HCT116 (cell line): ENCODE results near the gene PNP. TPM values are rescaled to one million over a fixed set of nuclear protein-coding genes. Genes with fewer than 3 reads are reported as not detected.

Experiments
- ATAC-seq: fragments of 200-7000 bp; cut with Tn5 transposase; 2 replicates; pipeline ENCODE4 v1.9.1; 2020; ENCODE audit warnings: mild to moderate bottlenecking, moderate library complexity
- BruUV-seq: library from RNA; stranded (reverse); fragments of 400-500 nt; replicated peaks from 2 replicates; lab custom pipeline; 2021; lab: Mats Ljungman, UMichigan
- CTCF ChIA-PET: fragments of 300-600 bp; sonication (Branson Sonifier 250); formaldehyde crosslinking; loops from one replicate; lab custom pipeline; 2021; ENCODE audit warnings: antibody characterized with exemption; lab: Charles Lee
- POLR2A ChIA-PET: fragments of 300-600, 350-600 bp; sonication (Branson Sonifier 250); formaldehyde crosslinking; loops from one replicate; lab custom pipeline; 2021; ENCODE audit warnings: antibody characterized with exemption; lab: Charles Lee
- RAD21 ChIA-PET, 2 experiments: fragments of 300-600 bp; sonication (Branson Sonifier 250); formaldehyde crosslinking; loops; one replicate each; lab custom pipeline; 2023; ENCODE audit warnings: low total read pairs in 2 of 2; ENCODE audit not compliant: uncharacterized antibody in 2 of 2, unreplicated experiment in 2 of 2, low non-redundant PET in 1 of 2; lab: Charles Lee
- DNase-seq: peaks from one replicate; pipeline ENCODE4 v3.0.0-alpha.2; 2010; ENCODE audit warnings: low read depth, low spot score
- H2AFZ ChIP-seq: fragments of 200-600 bp; shearing (Covaris generic), sonication (generic); 2 replicates; pipeline ENCODE4 v1.6.1; 2017; ENCODE audit warnings: low read depth, mixed run types, mixed read lengths, antibody characterized with exemption, low read length; ENCODE audit not compliant: poor library complexity, severe bottlenecking
- H3K27ac ChIP-seq: 2 replicates; pipeline ENCODE4 v1.5.1; 2012; ENCODE audit warnings: low read depth, low read length
- H3K27me3 ChIP-seq: fragments of 200-600 bp; sonication (generic); 2 replicates; pipeline ENCODE4 v1.6.1; 2016; ENCODE audit warnings: mixed run types, low read length, mixed read lengths; ENCODE audit not compliant: insufficient read depth
- H3K36me3 ChIP-seq, 2 experiments: fragments of 200-500 bp in 1 of 2; fragments of 200-600 bp in 1 of 2; sonication (Bioruptor generic) in 1 of 2; sonication (generic) in 1 of 2; 2 replicates each; pipeline versions ENCODE4 v1.5.1 to v1.6.1; 2014 to 2016; ENCODE audit warnings: low read length in 2 of 2, inconsistent platforms in 1 of 2, mixed read lengths in 1 of 2, mixed run types in 1 of 2; ENCODE audit not compliant: insufficient read depth in 2 of 2, control insufficient read depth in 1 of 2
- H3K4me1 ChIP-seq, 2 experiments: fragments of 200-600 bp in 1 of 2; sonication (generic) in 1 of 2; 2 replicates each; pipeline versions ENCODE4 v1.5.1 to v1.6.1; 2012 to 2017; ENCODE audit warnings: low read length in 2 of 2, inconsistent platforms in 1 of 2, mild to moderate bottlenecking in 1 of 2, mixed read lengths in 1 of 2, mixed run types in 1 of 2, moderate library complexity in 1 of 2; ENCODE audit not compliant: insufficient read depth in 2 of 2, control insufficient read depth in 1 of 2
- H3K4me2 ChIP-seq: fragments of 200-600 bp; sonication (generic); 2 replicates; pipeline ENCODE4 v1.6.1; 2017; ENCODE audit warnings: mixed run types, low read length, mixed read lengths
- H3K4me3 ChIP-seq, 2 experiments: fragments of 200-600 bp in 1 of 2; sonication (generic) in 1 of 2; replicated peaks in 1 of 2; 2 replicates each; pipeline ENCODE4 v1.5.1; 2011 to 2016; ENCODE audit warnings: low read length in 2 of 2, control low read depth in 1 of 2, low read depth in 1 of 2, mild to moderate bottlenecking in 1 of 2, mixed read lengths in 1 of 2, mixed run types in 1 of 2
- H3K79me2 ChIP-seq: fragments of 200-600 bp; sonication (generic); 2 replicates; pipeline ENCODE4 v1.6.1; 2017; ENCODE audit warnings: mild to moderate bottlenecking, mixed run types, low read length, moderate library complexity, mixed read lengths; ENCODE audit not compliant: insufficient read depth
- H3K9ac ChIP-seq: fragments of 200-600 bp; sonication (generic); 2 replicates; pipeline ENCODE4 v1.6.1; 2016; ENCODE audit warnings: low read length, mixed read lengths
- H3K9me2 ChIP-seq: fragments of 200-600 bp; sonication (generic), shearing (Covaris generic); 2 replicates; pipeline ENCODE4 v1.6.1; 2017; ENCODE audit warnings: mixed run types, mild to moderate bottlenecking, moderate library complexity; ENCODE audit not compliant: insufficient read depth
- H3K9me3 ChIP-seq, 2 experiments: fragments of 200-500 bp in 1 of 2; fragments of 200-600 bp in 1 of 2; sonication (Bioruptor generic) in 1 of 2; sonication (generic) in 1 of 2; 2 replicates each; pipeline ENCODE4 v1.6.1; 2014 to 2017; ENCODE audit warnings: low read length in 2 of 2, mixed read lengths in 2 of 2, inconsistent platforms in 1 of 2, low read depth in 1 of 2, mild to moderate bottlenecking in 1 of 2, mixed run types in 1 of 2, moderate library complexity in 1 of 2; ENCODE audit not compliant: control insufficient read depth in 1 of 2, insufficient read depth in 1 of 2
- H4K20me1 ChIP-seq: fragments of 200-600 bp; sonication (generic), shearing (Covaris generic); 2 replicates; pipeline ENCODE4 v1.6.1; 2017; ENCODE audit warnings: mixed run types, mild to moderate bottlenecking, moderate library complexity; ENCODE audit not compliant: insufficient read depth
- CEBPB ChIP-seq: IDR thresholded peaks from 2 replicates; pipeline ENCODE4 v1.6.1; 2012; ENCODE audit warnings: low read depth
- FOSL1 ChIP-seq: IDR thresholded peaks from 2 replicates; pipeline ENCODE4 v1.6.1; 2012; ENCODE audit warnings: low read depth
- ZFX ChIP-seq: fragments of 450-650 bp; IDR thresholded peaks from 2 replicates; pipeline ENCODE4 v1.6.1; 2017
- intact Hi-C: fragments of 100-400 bp; cut with micrococcal nuclease; formaldehyde crosslinking; loops from 2 replicates; pipeline ENCODE4 v1.10.0; 2022
- total RNA-seq: library from RNA; stranded (reverse); gene quantifications from one replicate; pipeline ENCODE4 v1.2.1, GENCODE V29; 2021; ENCODE audit not compliant: unreplicated experiment

The PNP gene
- total RNA-seq, 1 experiment from 2014 or later: 63.0 TPM

DNA sequence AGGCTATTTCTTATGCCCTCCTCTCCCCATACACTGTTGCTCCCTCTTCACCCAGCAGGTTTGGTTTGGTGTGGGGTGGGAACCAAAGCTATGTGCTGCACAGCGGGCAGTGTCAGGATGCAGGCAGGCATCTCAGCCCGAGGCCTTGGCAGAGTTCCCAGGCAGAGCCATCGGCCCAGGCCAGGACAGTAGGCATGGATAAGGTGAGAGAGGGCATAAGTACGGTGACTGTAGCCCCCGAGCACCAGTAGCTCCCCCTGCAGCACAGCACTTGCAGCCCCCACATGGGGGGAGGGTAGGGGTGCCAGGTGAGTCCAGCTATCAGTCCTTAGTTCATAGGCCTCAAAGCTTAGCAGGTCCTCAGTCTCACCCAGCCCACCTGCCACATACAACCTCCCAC is 40.4 kb upstream of the PNP start:
- no peak for ATAC-seq

DNA sequence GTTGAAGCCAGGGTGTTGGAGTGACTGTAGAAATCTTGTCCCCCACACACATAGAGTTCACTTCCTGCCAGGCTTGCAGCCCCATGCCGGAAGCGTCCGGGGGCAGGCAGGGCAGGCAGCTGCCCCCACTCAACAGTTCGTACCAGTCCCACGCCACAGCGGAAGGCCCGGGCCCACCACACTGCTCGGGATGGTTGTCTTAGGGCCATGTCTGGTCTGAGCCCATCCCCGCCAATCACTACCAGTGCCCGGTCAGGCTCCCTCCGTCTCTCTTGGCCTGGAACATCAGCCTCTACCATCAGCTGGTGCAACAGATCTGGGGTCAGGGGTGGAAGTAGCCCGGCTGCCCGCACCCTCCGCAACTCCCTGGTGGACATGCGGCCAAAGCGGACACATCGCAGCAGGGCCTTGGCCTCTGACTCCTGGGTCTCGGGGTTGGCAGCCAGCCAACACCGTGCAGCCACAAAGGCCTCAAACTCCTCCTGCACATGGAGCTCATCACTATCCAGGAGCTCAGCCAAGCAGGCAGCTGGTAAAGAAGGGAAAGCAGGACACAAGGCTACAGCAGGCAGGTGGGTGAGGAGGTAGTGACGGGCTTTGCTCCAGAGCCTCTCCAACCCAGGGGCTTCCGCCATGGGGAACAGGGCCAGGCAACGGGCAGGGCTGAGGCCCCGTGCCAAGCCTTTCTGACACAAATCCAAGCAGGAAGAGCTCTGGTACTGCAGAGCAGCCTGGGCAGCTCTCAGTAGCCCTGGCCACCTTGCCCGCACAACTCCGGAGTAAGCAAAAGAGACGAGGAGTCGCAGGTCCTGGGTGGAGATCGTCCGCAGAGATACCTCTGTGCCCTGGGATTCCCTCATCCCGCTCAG is 39.2 kb upstream of the PNP start:
- RAD21 ChIA-PET: no interaction called here
- Histone ChIP-seq H3K9ac (no peak overlapping the region), H3K4me1 (peaks cover 16 to 28% of the 10 kb centered on the region in 2 experiments), H3K4me2 (no peak overlapping the region), H3K4me3 (no peak overlapping the region), H2AFZ (no peak overlapping the region), H4K20me1 (no peaks in the 10 kb centered on the region), H3K27ac (no peak overlapping the region), H3K27me3 (no peaks in the 10 kb centered on the region), H3K9me2 (no peaks in the 10 kb centered on the region), H3K79me2 (no peaks in the 10 kb centered on the region), H3K36me3 (no peaks in the 10 kb centered on the region), H3K9me3 (no peaks in the 10 kb centered on the region)
- DNase-seq (no peak), ATAC-seq (no peak)
- intact Hi-C loops: no loop called here
- POLR2A ChIA-PET: interaction anchor here (0.8 kb wide), 1 partner anchor 25 kb away, joined by 3 read pairs; the partner anchor contains the start of gene APEX1
- TF ChIP-seq CEBPB (no peak), ZFX (0 out of 2 replicates have a peak, but pooled peaks have one; percentile 2)
- no TSS peak for BruUV-seq
- CTCF ChIA-PET: no interaction called here

More for the DNA sequence above, 40.4 kb upstream of the PNP start:
- CTCF ChIA-PET: no interaction called here
- Histone ChIP-seq H3K79me2 (no peaks in the 10 kb centered on the region), H3K36me3 (no peaks in the 10 kb centered on the region), H3K4me2 (no peak overlapping the region), H3K9me2 (no peaks in the 10 kb centered on the region), H2AFZ (no peak overlapping the region), H3K9ac (no peak overlapping the region), H3K9me3 (no peaks in the 10 kb centered on the region), H3K27me3 (no peaks in the 10 kb centered on the region), H3K4me1 (peaks cover 13 to 19% of the 10 kb centered on the region in 2 experiments), H3K27ac (no peak overlapping the region), H3K4me3 (no peak overlapping the region), H4K20me1 (no peaks in the 10 kb centered on the region)
- TF ChIP-seq FOSL1: no peak
- RAD21 ChIA-PET: no interaction called here
- BruUV-seq: no TSS peak
- POLR2A ChIA-PET: no interaction called here
- intact Hi-C loops: no loop called here
- DNase-seq: no peak
